ENCODE measurements around the gene FZD2.

FZD2 gene

GRCh38 chr17:44591206-44591605 lies 33.9 kb downstream of the FZD2 start:
- no peak for TF ChIP-seq CTCF (IDR thresholded peaks at IDR 0.05; ENCODE audit: control extremely low read depth, extremely low read depth, low read depth, missing control alignments)
- CTCF ChIA-PET = no interaction called here
- DNase-seq (ENCODE audit: extremely low spot score) = no peak
- POLR2A ChIA-PET = no interaction called here

GRCh38 chr17:44593156-44593555 lies 35.9 kb downstream of the FZD2 start:
- DNase-seq (ENCODE audit: extremely low spot score) = no peak
- CTCF ChIA-PET = interaction anchor here (0.9 kb wide), 1 partner anchor 10 kb away, joined by 3 read pairs; no protein-coding TSS in a partner anchor
- POLR2A ChIA-PET = no interaction called here
- TF ChIP-seq CTCF (IDR thresholded peaks at IDR 0.05; ENCODE audit: control extremely low read depth, extremely low read depth, low read depth, missing control alignments) = no peak

GRCh38 chr17:44595216-44595775 lies 38.0 kb downstream of the FZD2 start:
- ChIA-PET POLR2A (no interaction called here), CTCF (interaction anchor here (1.5 kb wide), 1 partner anchor 62 kb away, joined by 6 read pairs; no protein-coding TSS in a partner anchor)
- no peak for DNase-seq (ENCODE audit: extremely low spot score)
- TF ChIP-seq CTCF (IDR thresholded peaks at IDR 0.05; ENCODE audit: control extremely low read depth, extremely low read depth, low read depth, missing control alignments) = no peak

- CTCF ChIA-PET = no interaction called here
- DNase-seq (ENCODE audit: extremely low spot score) = no peak
- TF ChIP-seq CTCF (IDR thresholded peaks at IDR 0.05; ENCODE audit: control extremely low read depth, extremely low read depth, low read depth, missing control alignments) = no peak
- POLR2A ChIA-PET = no interaction called here
Observed at GRCh38 chr17:44598329-44598728, 41.0 kb downstream of the FZD2 start.

- ChIA-PET POLR2A (no interaction called here), CTCF (no interaction called here)
- no peak for DNase-seq (ENCODE audit: extremely low spot score)
- no peak for TF ChIP-seq CTCF (IDR thresholded peaks at IDR 0.05; ENCODE audit: control extremely low read depth, extremely low read depth, low read depth, missing control alignments)
Observed at GRCh38 chr17:44598932-44599297, 41.6 kb downstream of the FZD2 start.

GRCh38 chr17:44599298-44600175 lies 42.3 kb downstream of the FZD2 start:
- ChIA-PET CTCF (no interaction called here), POLR2A (no interaction called here)
- no peak for DNase-seq (ENCODE audit: extremely low spot score)
- TF ChIP-seq CTCF (IDR thresholded peaks at IDR 0.05; ENCODE audit: control extremely low read depth, extremely low read depth, low read depth, missing control alignments) = no peak

All from GM10248 (cell line).